Nephron (organoid): ENCODE measurements around the gene TLCD3B.

Experiments
- H3K27ac Mint-ChIP-seq, 3 experiments: 2 replicates each; pipeline ENCODE4 v1.8.0; 2020; ENCODE audit warnings: mixed read lengths in 3 of 3, mild to moderate bottlenecking in 2 of 3, moderate library complexity in 1 of 3
- H3K27me3 Mint-ChIP-seq: 2 replicates; pipeline ENCODE4 v1.8.0; 2021; ENCODE audit warnings: low read depth, mild to moderate bottlenecking, moderate library complexity, mixed read lengths
- H3K36me3 Mint-ChIP-seq: 2 replicates; pipeline ENCODE4 v1.8.0; 2020; ENCODE audit warnings: low read depth, mixed read lengths
- H3K4me1 Mint-ChIP-seq: 2 replicates; pipeline ENCODE4 v1.8.0; 2020; ENCODE audit warnings: mixed read lengths
- H3K4me3 Mint-ChIP-seq, 3 experiments: 2 replicates each; pipeline ENCODE4 v1.8.0; 2020; ENCODE audit warnings: mild to moderate bottlenecking in 3 of 3, mixed read lengths in 3 of 3, moderate library complexity in 2 of 3
- H3K9me3 Mint-ChIP-seq: 2 replicates; pipeline ENCODE4 v1.8.0; 2020; ENCODE audit warnings: mixed read lengths
- CTCF ChIP-seq, 3 experiments: fragments of 200-600 bp; sonication (generic); IDR thresholded peaks; one replicate each; pipeline ENCODE4 v1.5.0; 2021; ENCODE audit warnings: antibody characterized with exemption in 3 of 3; ENCODE audit not compliant: unreplicated experiment in 3 of 3

TLCD3B gene

GRCh38 chr16:29987371-29988085 lies 43.5 kb downstream of the TLCD3B start:
- no peak overlapping the region for H3K4me3 Mint-ChIP-seq
- no peak for TF ChIP-seq CTCF (IDR thresholded peaks at IDR 0.05; ENCODE audit: unreplicated experiment in 3 of 3)

GRCh38 chr16:29986931-29987330 lies 44.1 kb downstream of the TLCD3B start:
- Mint-ChIP-seq H3K4me1 (no peaks in the 10 kb centered on the region), H3K9me3 (no peaks in the 10 kb centered on the region), H3K27ac (no peak overlapping the region), H3K36me3 (peaks cover 61% of the 10 kb centered on the region), H3K4me3 (no peak overlapping the region), H3K27me3 (no peaks in the 10 kb centered on the region)
- no peak for TF ChIP-seq CTCF (IDR thresholded peaks at IDR 0.05; ENCODE audit: unreplicated experiment in 3 of 3)

More at GRCh38 chr16:29987371-29988085, 43.5 kb downstream of the TLCD3B start:
- no peak overlapping the region for H3K27ac Mint-ChIP-seq
- H3K36me3 Mint-ChIP-seq = peaks cover 60% of the 10 kb centered on the region
- no peaks in the 10 kb centered on the region for H3K4me1 Mint-ChIP-seq
- H3K9me3 Mint-ChIP-seq = no peaks in the 10 kb centered on the region
- H3K27me3 Mint-ChIP-seq = no peaks in the 10 kb centered on the region

GRCh38 chr16:29986231-29986630 lies 44.8 kb downstream of the TLCD3B start:
- Mint-ChIP-seq H3K36me3 (peaks cover 64% of the 10 kb centered on the region), H3K9me3 (no peaks in the 10 kb centered on the region)
- TF ChIP-seq CTCF (IDR thresholded peaks at IDR 0.05; ENCODE audit: unreplicated experiment in 3 of 3) = no peak

GRCh38 chr16:29985271-29985811 lies 45.7 kb downstream of the TLCD3B start:
- Mint-ChIP-seq H3K27me3 (no peaks in the 10 kb centered on the region), H3K36me3 (peaks cover 66% of the 10 kb centered on the region)

More at GRCh38 chr16:29986231-29986630, 44.8 kb downstream of the TLCD3B start:
- Mint-ChIP-seq H3K27me3 (no peaks in the 10 kb centered on the region), H3K27ac (no peak overlapping the region), H3K4me1 (no peaks in the 10 kb centered on the region), H3K4me3 (no peak overlapping the region)

GRCh38 chr16:29984764-29985147 lies 46.3 kb downstream of the TLCD3B start:
- no peaks in the 10 kb centered on the region for H3K4me1 Mint-ChIP-seq
- peaks cover 67% of the 10 kb centered on the region for H3K36me3 Mint-ChIP-seq
- no peak overlapping the region for H3K4me3 Mint-ChIP-seq
- TF ChIP-seq CTCF (IDR thresholded peaks at IDR 0.05; ENCODE audit: unreplicated experiment in 3 of 3) = no peak
- H3K27me3 Mint-ChIP-seq = no peaks in the 10 kb centered on the region
- no peak overlapping the region for H3K27ac Mint-ChIP-seq
- no peaks in the 10 kb centered on the region for H3K9me3 Mint-ChIP-seq

More at GRCh38 chr16:29985271-29985811, 45.7 kb downstream of the TLCD3B start:
- Mint-ChIP-seq H3K4me1 (no peaks in the 10 kb centered on the region), H3K9me3 (no peaks in the 10 kb centered on the region), H3K27ac (no peak overlapping the region), H3K4me3 (no peak overlapping the region)
- no peak for TF ChIP-seq CTCF (IDR thresholded peaks at IDR 0.05; ENCODE audit: unreplicated experiment in 3 of 3)
